IPS DF 19.7 (cell line): ENCODE data around the gene PARD3.

Experiments used
- DNase-seq: peaks from one replicate; pipeline ENCODE4 v3.0.0-alpha.2; 2013; ENCODE audit warnings: low read depth, low spot score

The PARD3 gene

DNA sequence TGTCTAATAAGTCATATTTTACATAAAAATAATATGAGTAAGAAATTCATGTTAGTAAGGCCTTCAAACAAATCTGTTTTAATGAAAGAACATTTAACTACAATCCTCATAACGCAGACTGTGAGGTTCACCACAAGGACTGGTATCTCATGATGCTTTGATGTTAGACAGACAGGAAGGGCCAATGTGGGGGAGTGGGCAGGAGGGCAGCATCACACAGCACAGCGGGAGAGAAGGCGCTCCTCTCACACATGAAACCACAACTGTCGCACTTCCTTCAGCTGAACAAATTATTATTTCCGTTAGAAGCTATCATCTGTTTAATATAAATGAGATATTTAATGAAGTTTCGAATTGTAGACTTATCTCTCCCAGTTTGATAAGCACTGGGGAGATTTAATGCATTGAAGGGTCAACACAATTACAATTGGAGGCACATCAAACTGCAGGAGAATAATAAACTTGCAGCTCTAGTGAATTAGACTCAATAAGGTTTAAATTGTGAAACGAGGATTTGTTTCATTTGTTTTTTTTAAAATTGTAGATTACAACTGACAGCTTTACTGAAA, 466.1 kb downstream of the PARD3 start:
- DNase-seq = no peak

DNA sequence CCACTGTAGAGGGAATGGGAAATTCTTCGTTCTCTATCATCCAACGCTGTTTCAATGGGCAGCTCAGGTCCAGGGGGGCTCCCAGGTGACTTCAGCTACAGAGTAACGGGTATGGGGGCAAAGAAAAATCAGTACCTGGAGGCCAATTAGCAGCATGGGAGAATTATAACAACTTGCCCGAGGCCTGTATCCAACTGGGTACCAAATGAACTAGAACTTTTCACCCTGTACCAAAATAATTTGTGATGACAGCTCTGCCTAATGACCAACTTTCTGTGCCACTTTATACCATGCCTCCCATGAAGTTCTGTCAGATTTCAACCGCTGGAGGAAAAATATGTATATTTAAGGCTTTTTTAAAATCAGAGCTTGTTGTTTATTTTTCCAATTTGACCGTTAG, 467.1 kb downstream of the PARD3 start:
- no peak for DNase-seq

DNA sequence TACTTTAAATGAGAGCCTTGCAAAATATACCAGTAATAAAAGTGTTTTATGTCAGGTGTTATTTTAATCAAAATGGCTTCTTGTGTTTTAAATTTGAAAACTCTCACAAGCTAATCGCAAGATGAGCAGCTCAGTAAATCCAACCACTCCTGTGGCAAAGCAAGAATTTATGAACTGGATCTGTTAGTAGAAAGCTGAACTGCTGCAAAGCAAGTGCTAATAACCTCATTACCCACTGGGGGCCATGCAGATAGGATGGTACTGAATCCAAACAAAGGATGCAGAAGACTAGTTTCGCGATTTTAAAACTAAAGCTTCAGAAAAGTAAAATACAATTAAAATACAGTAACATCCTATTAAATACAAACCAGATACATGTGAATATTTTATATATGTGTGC, 468.0 kb downstream of the PARD3 start:
- DNase-seq = no peak

DNA sequence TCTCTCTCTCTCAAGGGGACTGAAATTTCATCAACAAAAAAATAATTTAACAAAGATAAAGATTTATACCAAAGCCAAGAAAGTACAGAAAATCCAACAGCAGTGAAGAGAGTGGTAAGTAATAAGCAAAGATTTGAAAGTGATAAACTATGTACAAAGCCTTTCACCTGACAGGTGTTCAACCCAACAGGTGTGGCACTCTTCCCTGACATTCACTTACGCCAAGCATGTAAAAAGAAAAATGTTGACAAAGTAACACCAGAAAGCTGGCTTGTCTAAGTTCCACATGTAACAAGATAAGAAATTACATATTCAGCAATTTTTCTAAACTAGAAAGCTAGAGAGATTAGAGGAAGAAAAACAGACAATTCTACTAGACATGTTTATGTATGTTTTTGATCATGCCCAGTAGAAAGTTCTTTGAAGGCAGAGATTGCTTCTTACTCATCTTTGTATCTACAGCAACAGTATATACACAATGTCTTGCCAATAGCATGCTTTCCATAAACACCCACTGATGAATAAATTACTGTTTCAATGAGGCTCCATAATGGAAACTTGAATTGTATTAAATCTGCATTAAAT, 468.5 kb downstream of the PARD3 start:
- no peak for DNase-seq

DNA sequence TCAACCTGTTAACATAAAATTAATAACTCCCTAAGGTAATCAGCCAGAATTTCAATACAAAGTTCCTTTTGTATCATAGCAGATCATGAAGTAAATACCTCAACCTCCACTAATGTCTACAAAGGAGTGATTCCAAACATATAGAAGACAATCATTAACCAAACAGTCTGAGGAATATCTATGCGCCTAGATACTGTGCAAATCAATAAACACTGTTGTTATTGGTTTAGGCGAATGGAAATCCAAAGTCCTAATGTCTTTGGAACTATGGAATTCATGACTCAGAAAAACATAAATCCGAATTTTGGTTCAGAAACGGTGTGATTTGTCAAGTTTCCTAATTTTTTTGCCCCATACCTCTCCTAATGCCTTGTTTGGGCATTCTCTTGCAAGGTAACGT, 469.7 kb downstream of the PARD3 start:
- no peak for DNase-seq

DNA sequence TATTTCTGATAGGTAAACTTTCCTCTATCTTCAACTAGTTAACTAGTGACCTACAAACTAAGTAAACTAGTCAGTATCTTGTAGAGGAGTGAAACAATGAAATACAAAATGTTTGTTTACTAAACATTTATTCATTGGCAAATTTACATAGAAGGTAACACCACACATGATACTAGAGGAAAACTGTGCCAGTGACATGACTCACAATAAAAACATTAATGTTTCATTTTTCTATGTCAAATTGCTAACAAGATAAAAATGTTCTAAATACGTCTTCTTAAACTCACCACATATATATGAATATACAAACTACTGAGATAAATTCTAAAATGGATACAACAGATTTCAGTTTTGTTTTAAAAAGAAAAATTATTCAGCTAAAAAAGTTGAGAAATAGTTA, 471.3 kb downstream of the PARD3 start:
- no peak for DNase-seq

DNA sequence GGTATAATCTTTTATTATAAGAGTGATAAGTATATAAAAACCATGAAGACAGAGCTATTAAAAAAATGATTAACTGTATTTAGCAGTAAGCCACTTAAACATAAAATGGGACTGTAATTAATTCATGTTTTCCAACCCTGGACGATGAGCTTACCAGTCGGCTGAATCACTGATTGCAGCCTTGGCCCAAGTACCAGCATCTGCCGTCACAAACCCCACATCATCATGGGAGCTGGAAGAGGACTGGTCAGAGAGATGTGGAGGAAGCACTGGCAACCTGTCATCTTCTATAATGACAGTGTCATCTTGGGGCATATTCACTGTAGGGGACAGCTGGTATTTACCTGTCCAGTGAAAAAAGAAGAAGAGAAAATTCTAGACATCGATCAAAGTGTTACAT, 473.6 kb downstream of the PARD3 start:
- DNase-seq = no peak

DNA sequence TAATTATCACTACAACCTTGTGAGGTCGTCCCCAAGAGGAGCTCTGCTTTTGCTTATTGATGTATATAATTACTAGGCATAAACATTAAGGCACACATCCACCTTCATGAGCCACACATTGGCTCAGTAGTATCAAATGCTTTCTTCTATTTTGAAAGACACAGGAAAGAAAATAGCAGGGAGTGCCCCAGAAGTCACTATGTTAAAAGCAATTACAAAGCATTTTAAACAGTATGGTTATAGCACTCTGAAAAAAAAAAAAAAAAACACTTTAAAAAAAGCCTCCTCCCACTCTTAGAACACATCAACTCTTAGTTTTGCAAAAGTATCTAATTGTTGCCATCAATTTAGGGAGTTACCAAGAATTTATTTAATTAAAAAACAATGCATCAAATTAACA, 474.2 kb downstream of the PARD3 start:
- DNase-seq = no peak

DNA sequence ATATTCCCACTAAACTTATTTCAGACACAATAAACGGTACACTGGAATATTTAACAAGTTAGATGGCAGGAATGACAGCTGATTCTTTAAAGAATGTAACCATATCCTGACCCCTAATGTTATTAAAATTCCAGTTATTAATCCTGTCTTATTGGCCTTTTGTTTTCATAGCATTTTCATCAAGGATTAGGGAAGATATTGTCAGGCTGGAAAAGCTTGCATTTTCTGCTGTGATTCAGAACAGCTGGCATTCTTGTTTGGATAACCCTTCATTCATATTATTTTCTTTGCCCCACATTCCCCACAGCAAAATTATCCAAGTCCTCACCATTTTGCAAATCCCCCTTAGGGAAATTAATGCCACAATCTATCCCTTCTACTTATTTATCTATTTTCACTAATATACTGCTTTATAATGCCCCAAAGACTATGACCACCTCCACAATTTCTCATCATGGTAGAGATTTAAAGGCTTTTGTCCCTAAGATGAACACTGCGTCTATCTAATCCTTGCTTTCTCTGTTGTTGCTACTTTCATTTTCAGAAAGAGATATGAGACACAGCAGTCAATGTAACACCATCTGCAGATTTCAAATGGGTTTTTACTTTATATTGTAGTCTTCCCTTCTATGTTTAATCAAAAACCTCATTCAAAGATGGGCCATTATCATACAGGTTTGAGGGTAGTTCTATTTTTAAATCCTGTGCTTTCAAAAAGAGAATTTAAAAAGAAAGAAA, 475.1 kb downstream of the PARD3 start:
- no peak for DNase-seq

DNA sequence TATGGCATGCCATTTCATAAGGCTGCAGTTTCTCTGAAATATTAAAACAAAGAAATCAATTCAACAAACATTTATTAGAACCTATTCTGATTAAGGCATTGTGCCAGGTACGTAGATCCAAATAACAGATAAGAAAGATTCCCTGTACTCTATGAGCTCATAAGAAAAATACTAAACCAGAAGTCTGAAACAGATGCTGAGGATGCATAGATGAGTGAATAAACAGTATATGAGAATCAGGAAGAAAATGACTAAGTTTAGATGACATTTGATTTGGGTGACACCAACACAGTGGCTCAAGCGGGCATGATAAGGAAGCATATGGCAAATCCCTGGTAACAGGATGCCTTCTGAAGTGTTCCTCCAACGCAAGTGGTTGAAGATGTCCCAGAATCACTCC, 477.2 kb downstream of the PARD3 start:
- no peak for DNase-seq

DNA sequence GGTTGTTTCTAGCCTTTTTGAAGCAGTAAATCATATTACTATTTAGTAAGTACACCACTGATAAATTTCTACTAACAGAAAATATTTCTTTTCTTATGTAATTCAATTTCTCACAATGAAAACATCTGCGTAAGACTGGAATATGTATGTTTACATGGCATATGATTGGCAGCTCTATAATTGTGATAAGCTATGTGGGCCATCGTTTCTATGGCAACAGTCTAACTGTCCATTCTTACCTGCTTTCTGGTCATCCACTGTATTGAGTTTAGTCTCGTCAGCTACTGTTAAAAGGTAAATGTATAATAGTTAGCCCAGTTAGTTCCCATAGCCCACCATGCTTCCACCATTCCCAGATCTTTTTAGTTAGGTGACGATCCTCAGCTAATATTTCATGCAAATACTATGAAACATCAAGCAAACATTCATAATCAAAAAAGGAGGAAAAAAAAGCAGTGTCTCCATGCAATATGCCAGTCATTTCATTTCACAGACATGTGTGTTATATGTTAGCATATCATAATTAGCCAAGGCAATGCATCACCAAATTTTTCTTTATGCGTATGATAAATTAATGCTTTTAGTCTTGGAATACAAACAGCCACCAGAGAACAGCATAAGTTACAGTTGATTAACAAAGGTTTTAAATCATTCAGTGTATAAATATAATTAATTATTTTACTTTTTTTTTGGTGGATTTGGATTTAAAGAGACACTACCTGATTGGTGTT, 479.0 kb downstream of the PARD3 start:
- DNase-seq = no peak

DNA sequence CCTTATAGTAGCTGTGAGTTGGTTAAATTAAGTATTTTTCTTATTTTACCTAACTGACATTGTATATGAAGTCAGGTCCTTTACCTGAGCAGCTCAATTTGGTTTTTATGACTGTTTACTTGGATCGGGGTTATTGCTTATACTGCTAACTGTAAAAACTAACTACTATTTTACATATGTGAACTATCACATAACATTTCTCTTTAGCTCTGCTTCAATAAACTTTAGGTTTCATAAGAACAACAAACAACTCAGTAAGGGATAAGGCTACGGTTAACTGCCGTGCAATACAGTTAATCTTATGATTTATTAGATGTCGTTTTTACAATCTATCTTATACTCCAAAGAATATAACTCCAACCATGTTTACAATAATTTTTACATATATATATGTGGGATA, 480.2 kb downstream of the PARD3 start:
- no peak for DNase-seq

DNA sequence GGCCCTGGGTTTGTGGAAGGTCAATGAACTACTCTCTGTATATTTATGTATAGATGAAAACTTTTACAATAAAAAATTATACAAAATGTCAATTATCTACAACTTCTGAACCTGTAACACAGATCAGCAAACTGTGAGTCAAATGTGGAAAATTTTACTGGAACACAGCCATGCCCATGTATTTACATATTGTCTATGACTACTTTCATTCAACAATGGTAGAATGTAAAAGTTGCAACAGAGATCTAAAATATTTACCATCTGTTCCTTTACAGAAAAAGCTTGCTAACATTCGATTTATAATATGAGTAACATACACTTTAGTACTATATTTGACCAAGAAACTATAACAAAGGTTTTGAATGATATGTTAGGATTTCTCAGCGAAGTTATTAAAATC, 481.6 kb downstream of the PARD3 start:
- DNase-seq = no peak

DNA sequence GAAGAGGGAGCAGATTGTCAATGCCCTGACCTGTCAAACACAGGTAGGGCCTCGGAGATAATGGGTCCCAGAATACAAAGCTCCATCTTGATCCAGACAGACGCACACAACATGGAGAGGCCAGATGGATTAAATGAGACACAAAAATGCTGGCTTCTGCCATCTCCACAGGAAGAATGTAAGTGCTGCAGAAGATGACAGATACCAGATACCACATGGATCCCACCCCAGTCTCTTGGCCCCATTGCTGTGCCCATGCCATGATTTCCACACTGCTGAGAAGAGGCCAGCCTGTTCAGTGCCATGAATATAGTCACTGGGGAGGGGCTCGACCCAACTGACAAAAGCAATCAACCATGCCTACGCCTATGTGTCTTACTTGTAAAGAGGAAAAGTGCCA, 487.9 kb downstream of the PARD3 start:
- DNase-seq = no peak

DNA sequence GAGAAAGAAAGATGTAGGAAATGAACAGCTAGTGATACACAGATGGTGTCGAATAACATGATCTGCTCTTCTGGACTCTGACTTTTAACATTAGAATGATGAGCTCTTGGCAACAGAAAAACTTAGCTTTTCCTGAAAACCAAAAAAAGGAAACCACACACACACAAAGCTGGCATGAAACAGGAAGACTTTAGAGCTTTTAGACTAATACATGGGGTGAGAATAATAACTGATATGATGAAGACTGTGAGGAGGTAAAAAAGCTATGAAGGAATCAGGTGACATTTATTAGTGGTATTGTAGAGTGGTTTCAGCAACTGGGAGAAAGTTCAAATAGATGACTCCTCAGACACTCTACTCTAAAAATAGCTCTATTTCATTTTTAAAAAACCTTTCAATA, 491.9 kb downstream of the PARD3 start:
- no peak for DNase-seq

DNA sequence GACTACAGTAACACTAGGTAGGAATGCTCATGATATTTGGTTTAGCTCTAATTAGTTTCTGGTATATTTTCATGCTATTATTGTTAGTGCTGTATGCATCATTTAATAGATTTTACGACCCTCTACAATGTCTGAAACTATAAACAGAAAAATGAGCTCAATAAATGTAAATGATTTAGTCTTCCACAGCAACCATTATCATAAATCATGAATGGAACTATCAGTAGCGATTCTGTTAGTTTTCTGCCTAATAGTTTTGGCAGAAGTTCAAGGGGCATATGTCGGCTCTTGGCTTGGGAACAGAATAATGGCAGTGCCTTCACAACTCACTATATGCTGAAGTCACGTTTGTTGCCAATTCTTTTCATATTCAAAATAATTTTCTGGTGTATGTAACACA, 494.8 kb downstream of the PARD3 start:
- no peak for DNase-seq

DNA sequence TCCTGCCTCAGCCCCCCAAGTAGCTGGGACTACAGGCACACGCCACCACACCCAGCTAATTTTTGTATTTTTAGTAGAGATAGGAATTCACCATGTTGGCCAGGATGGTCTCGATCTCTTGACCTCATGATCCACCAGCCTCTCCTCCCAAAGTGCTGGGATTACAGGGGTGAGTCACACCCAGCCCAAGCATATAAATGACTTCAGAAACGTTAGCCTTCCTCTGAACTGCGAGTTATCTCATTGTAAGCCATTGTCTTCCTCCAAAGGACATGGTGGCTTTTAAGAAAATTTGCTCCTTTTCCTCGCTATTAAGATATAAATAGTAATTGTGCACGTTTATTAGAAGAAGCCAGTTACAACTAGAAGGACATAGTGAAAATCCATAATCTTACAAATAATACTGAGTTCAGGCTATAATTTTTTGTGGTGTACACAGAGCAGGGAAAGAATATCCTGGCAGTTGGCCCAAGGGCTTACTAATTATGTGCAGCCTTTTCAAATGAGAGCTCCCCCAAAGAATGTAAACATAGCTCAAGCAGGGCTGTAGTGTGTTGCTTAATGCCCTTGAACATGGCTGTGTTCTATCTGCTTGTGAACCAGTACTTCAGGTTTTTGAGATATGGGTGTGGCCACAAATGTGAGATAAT, 495.8 kb downstream of the PARD3 start:
- no peak for DNase-seq

DNA sequence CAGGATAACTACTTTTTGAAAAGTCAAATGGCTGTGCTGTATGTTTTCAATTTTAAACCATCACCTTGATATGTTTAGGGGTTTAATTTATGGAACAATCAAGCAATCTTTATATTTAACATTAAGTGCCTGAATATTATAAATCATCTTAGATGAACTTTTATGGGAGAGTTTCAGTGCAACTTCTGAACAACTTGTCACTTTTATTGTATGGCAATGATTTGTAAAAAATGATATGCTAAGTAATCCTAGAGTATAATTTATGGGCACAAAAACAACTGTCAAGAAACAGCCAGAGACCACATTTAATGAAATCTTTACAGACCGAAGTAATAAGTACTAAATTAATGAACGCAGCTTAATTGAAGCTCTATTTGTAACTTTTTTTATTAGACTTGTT, 498.9 kb downstream of the PARD3 start:
- no peak for DNase-seq

DNA sequence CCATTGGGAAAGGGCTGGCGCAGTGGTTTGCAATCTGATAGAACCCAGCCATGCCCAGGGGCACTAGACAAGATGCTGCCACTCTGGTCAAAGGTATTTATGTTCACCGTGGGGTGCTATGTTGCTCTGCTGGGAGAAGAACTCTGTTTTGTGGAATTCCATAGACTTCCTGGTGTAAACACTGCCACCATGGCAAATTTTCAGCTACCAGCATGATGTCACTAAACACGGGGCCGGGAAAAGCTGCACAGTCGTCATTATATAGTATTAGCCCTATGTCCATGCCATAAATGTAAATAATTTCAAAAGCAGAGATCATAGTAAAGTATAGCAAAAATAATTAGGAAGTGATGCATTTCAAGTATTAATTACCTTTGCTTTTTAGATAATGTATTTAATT, 500.6 kb downstream of the PARD3 start:
- no peak for DNase-seq

DNA sequence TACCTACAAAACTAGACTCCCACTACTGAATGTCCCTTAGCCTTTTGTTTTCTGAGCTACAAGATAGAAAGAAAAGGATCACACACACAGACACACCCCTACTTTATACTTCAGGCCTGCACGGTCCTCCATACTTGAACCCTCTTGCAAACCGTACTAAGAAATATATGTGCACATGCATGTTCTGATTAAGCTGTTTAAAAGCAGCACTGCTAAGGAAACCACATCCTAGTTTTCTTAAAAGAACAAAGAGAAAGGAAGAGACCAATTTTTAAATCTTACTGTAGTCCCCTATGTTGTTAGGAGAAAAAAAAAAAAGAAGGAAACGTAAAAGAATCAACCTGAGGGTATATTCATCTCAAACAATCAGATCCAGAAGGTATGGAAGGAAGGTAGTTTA, 501.2 kb downstream of the PARD3 start:
- DNase-seq = no peak

DNA sequence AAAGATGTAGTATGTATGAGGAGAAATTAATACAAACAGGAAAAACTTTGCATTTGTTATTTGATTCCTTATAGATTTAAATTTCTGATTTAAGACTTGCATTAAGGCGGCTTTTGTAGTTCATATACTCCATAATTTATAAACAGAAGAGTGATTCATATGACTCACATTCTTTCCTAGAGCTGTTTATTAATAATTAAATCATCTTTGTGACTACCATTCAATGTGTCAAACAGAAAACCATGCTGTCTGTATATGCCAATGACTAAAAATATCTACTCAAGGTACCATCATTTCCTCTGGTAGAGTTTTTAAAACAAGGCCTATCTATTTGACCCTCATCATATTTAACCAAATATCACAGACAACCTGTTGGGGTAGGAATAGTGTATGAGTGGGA, 501.7 kb downstream of the PARD3 start:
- DNase-seq = no peak

DNA sequence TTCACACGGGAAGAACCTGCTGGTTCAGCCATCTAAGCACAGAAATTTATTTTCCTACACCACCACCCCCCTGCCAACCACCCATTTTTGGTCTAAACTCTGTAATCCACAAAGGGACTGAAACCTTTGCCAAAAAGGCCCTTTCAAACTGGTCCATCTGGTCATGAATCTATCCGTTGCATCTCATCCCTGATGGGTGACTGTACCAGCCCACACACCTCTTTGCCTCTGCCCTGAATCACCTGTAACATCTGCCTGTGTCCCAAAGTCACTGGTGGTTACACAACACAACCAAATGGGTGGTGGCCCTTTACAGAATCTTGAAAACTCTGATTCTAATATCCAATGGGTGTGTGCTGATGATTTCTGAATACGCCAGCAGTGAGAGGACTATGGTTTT, 503.4 kb downstream of the PARD3 start:
- no peak for DNase-seq
